OCI-LY1 (cell line): Measurements from ENCODE around the gene CERK.

Experiments used
- EZH2 ChIP-seq: fragments of 200-600 bp; sonication (generic), shearing (Covaris generic); IDR thresholded peaks from 2 replicates; pipeline ENCODE4 v1.8.0; 2017; ENCODE audit warnings: borderline replicate concordance, mixed run types, mild to moderate bottlenecking, antibody characterized with exemption, low read length, moderate library complexity, mixed read lengths
- TF ChIP-seq, protein P1 (sequence below): fragments of 200-600 bp; sonication (generic), shearing (Covaris generic); IDR thresholded peaks from 2 replicates; pipeline ENCODE4 v1.5.1; 2017; ENCODE audit warnings: mild to moderate bottlenecking, antibody characterized with exemption, low read length, moderate library complexity, mixed read lengths

DNA sequence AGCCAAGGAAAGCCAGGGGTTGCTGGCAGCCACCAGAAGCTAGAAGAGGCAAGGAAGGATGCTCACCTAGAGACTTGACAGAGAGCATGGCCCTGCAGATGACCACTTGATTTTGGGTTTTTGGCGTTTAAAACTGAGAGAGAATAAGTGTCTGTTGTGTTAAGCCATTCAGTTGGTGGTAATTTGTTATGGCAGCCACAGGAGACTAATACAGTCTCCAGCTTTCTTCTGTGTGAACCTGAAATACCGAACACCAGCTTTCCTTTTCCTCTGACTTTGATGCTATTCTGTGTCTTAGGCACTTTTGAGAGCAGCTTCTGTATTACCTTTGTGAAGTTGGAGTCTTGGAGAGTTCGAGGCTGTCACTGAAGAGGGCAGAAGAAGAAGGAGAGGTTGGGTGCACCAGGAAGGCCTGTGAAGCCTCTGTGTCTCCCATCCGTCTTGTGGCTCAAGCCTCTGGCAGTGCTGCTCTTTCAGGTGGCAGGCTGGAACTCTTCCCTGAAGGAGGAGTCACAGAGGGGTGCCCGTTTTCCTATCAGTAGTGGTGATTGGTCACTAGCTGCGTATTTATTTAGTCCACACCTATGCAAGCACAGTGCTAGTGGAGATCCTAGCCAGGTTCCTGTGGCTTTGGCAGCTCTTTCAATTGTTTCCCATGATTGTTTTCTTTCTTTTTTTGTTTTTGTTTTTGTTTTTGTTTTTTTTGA lies 26.9 kb upstream of the CERK start:
- TF ChIP-seq, protein P1, sequence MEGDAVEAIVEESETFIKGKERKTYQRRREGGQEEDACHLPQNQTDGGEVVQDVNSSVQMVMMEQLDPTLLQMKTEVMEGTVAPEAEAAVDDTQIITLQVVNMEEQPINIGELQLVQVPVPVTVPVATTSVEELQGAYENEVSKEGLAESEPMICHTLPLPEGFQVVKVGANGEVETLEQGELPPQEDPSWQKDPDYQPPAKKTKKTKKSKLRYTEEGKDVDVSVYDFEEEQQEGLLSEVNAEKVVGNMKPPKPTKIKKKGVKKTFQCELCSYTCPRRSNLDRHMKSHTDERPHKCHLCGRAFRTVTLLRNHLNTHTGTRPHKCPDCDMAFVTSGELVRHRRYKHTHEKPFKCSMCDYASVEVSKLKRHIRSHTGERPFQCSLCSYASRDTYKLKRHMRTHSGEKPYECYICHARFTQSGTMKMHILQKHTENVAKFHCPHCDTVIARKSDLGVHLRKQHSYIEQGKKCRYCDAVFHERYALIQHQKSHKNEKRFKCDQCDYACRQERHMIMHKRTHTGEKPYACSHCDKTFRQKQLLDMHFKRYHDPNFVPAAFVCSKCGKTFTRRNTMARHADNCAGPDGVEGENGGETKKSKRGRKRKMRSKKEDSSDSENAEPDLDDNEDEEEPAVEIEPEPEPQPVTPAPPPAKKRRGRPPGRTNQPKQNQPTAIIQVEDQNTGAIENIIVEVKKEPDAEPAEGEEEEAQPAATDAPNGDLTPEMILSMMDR: no peak
- no peak for TF ChIP-seq EZH2
